HG03066 (cell line): ENCODE measurements around the gene SEMA5A.

Experiments
- ATAC-seq: cut with Tn5 transposase; IDR thresholded peaks from one replicate; pipeline ENCODE4 v1.9.1; 2021; ENCODE audit warnings: low read depth; ENCODE audit not compliant: unreplicated experiment

The SEMA5A gene

GRCh38 chr5:9545992-9546851 is at the start of gene SEMA5A:
Gene SEMA5A (minus strand): TSS chr5:9546075. CDS start chr5:9379946, 166,129 bp downstream.
- ATAC-seq: no peak

- ATAC-seq: no peak
Observed at GRCh38 chr5:9594913-9595312, 49.0 kb upstream of the SEMA5A start.

- ATAC-seq: no peak
Observed at GRCh38 chr5:9589049-9589835, 43.4 kb upstream of the SEMA5A start.

- ATAC-seq: no peak
Observed at GRCh38 chr5:9588254-9588653, 42.4 kb upstream of the SEMA5A start.

GRCh38 chr5:9587135-9587534 is 41.3 kb upstream of the SEMA5A start:
- no peak for ATAC-seq

- ATAC-seq: no peak
Observed at GRCh38 chr5:9582406-9582805, 36.5 kb upstream of the SEMA5A start.

GRCh38 chr5:9573796-9574195 is 27.9 kb upstream of the SEMA5A start:
- no peak for ATAC-seq

- no peak for ATAC-seq
Observed at GRCh38 chr5:9572246-9572645, 26.4 kb upstream of the SEMA5A start.

- ATAC-seq: no peak
Observed at GRCh38 chr5:9570876-9571275, 25.0 kb upstream of the SEMA5A start.

- ATAC-seq: no peak
Observed at GRCh38 chr5:9567039-9567438, 21.2 kb upstream of the SEMA5A start.

GRCh38 chr5:9564752-9565151 is 18.9 kb upstream of the SEMA5A start:
- ATAC-seq: no peak

GRCh38 chr5:9562141-9562540 is 16.3 kb upstream of the SEMA5A start:
- no peak for ATAC-seq

- no peak for ATAC-seq
Observed at GRCh38 chr5:9559965-9560364, 14.1 kb upstream of the SEMA5A start.

- no peak for ATAC-seq
Observed at GRCh38 chr5:9558319-9558965, 12.6 kb upstream of the SEMA5A start.

GRCh38 chr5:9557696-9558095 is 11.8 kb upstream of the SEMA5A start:
- ATAC-seq: no peak

- no peak for ATAC-seq
Observed at GRCh38 chr5:9555961-9556360, 10.1 kb upstream of the SEMA5A start.

- ATAC-seq: no peak
Observed at GRCh38 chr5:9554122-9554521, 8.2 kb upstream of the SEMA5A start.

GRCh38 chr5:9553561-9553960 is 7.7 kb upstream of the SEMA5A start:
- ATAC-seq: no peak

- no peak for ATAC-seq
Observed at GRCh38 chr5:9551567-9552537, 6.0 kb upstream of the SEMA5A start.

GRCh38 chr5:9549941-9550340 is 4.1 kb upstream of the SEMA5A start:
- ATAC-seq: no peak
